GM23248 (cell line): ENCODE data around the gene PADI6.

Experiments used
- EZH2 ChIP-seq: fragments of 200-600 bp; sonication (generic); IDR thresholded peaks from 2 replicates; pipeline ENCODE4 v1.6.1; 2018; ENCODE audit warnings: antibody characterized with exemption, mild to moderate bottlenecking; ENCODE audit not compliant: insufficient read depth, poor library complexity, severe bottlenecking
- EZH2phosphoT487 ChIP-seq: fragments of 200-600 bp; sonication (generic); IDR thresholded peaks from 2 replicates; pipeline ENCODE4 v1.6.1; 2018; ENCODE audit warnings: antibody characterized with exemption, moderate library complexity, mild to moderate bottlenecking, low read depth; ENCODE audit not compliant: insufficient read depth

GRCh38 chr1:17434601-17435000 lies 62.6 kb downstream of the PADI6 start:
- no peak for TF ChIP-seq EZH2phosphoT487
- no peak for TF ChIP-seq EZH2
